22Rv1 (cell line): ENCODE data around the gene AGAP1.

Experiments used
- H3K27ac ChIP-seq: fragments of 450-650 bp; 2 replicates; pipeline ENCODE4 v1.5.1; 2017
- CTCF ChIP-seq: fragments of 450-650 bp; IDR thresholded peaks from 2 replicates; pipeline ENCODE4 v1.5.1; 2017; ENCODE audit warnings: mild to moderate bottlenecking
- ZFX ChIP-seq: fragments of 450-650 bp; IDR thresholded peaks from 2 replicates; pipeline ENCODE4 v1.6.1; 2017; ENCODE audit warnings: antibody characterized with exemption, borderline replicate concordance

The AGAP1 gene

GRCh38 chr2:236168110-236169080 lies 674.6 kb downstream of the AGAP1 start, which contains the start of gene GBX2:
Gene GBX2 (minus strand): TSS chr2:236168386. CDS start chr2:236167971, 415 bp downstream.
- no peak for TF ChIP-seq ZFX
- no peak for TF ChIP-seq CTCF
- H3K27ac ChIP-seq = no peak within 1 kb of the TSS

GRCh38 chr2:236169151-236169721 lies 675.4 kb downstream of the AGAP1 start:
- no peak overlapping the region for H3K27ac ChIP-seq
- TF ChIP-seq ZFX (no peak), CTCF (no peak)

GRCh38 chr2:236169741-236170589 lies 676.1 kb downstream of the AGAP1 start:
- no peak for TF ChIP-seq ZFX
- TF ChIP-seq CTCF = no peak
- H3K27ac ChIP-seq = no peak overlapping the region

- TF ChIP-seq CTCF = no peak
- no peak for TF ChIP-seq ZFX
- no peak overlapping the region for H3K27ac ChIP-seq
Measured at GRCh38 chr2:236170590-236171165, 676.8 kb downstream of the AGAP1 start.

GRCh38 chr2:236171181-236171679 lies 677.4 kb downstream of the AGAP1 start:
- no peak for TF ChIP-seq CTCF
- no peak for TF ChIP-seq ZFX
- H3K27ac ChIP-seq = no peak overlapping the region

GRCh38 chr2:236171680-236172254 lies 677.9 kb downstream of the AGAP1 start:
- TF ChIP-seq ZFX (no peak), CTCF (no peak)
- H3K27ac ChIP-seq = no peak overlapping the region
